ENCODE results near the gene RFX4.
"Not testable (repeated sequence)": the region's sequence is repeated elsewhere in the genome, so short reads cannot be mapped to it uniquely, and the experiment has no call there.

Gene RFX4

DNA sequence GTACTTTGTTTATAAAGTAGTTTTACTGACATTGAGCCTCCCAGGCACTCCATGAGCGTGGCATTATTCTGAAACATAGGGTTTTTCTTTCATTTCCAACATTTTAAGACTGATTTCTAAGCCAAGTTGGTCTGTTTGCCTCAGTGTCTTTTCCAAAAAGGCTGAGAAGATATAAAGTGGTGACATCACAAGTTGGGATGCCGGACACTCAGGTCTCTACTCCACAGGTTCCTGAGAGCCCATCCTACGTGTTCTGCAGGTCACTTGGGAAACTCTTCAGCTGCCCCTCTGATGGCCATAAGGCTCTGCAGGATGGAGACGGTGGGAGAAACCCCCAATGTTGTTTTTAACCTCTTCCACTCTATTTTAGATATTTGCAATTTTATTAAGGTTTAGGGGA is 6.0 kb downstream of the RFX4 start:
- in situ Hi-C loops (cut with MboI; ENCODE audit: low sequenced_read_pairs): no loop called here

GRCh38 chr12:106590601-106591000 is 7.8 kb downstream of the RFX4 start:
- in situ Hi-C loops (cut with MboI; ENCODE audit: low sequenced_read_pairs): no loop called here

- in situ Hi-C loops (cut with MboI; ENCODE audit: low sequenced_read_pairs): no loop called here
These were observed 11.6 kb downstream of the RFX4 start for GRCh38 chr12:106594447-106594846.

DNA sequence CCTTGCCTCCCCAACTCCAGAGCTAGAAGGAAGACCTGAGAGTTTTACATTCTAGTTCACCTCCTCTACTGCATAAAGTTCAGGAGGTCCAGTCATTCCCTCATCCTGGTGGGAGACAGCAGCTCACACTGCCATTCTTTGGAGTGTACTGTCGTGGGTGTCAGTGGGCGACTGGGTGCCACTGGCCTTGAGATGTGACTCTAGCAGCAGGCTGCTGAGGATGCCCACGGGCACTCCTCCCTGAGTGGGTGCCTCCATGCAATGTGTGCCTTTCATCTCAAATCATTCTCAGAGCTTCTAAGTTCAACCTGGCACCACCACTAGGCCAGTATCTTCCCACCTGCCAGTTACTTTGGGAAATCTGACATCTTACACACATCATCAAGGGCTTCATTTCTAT is 12.5 kb downstream of the RFX4 start:
- in situ Hi-C loops (cut with MboI; ENCODE audit: low sequenced_read_pairs): no loop called here

DNA sequence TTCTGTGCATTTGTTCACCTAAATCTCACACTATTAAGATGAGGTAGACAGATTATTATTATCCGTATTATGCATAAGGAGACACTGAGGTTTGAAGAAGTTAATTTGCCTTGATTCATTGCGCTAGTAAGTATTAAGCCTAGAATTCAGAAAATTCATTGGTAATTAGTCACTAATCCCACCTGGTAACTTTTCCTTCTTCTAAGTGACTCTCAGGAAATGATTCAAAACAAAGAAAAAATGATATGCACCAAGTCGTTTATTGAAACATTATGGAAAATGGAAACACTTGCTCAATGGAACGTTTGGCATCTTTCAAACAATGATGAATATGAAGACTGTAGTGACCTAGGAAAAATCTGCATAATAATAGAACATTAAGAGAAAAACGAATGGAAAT is 15.2 kb downstream of the RFX4 start:
- in situ Hi-C loops (cut with MboI; ENCODE audit: low sequenced_read_pairs): no loop called here

DNA sequence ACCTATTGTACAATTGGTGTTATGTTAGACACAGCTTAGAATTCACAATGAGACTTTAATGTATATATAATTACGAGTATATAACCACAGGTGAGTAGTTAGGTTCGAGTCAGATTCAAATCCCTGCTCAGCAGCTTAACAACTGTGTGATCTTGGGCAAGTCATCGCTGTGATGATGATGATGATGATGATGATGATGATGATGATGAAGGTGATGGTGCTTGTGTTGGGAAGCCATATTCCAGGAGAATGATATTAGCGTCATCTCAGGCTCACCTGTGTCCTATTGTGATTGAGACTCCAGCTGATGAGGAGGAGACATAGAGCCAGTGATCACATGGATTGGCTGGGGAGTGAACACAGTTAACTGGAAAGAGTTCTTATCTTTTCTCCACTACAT is 16.5 kb downstream of the RFX4 start:
- in situ Hi-C loops (cut with MboI; ENCODE audit: low sequenced_read_pairs): no loop called here

GRCh38 chr12:106600503-106600902 is 17.7 kb downstream of the RFX4 start:
- in situ Hi-C loops (cut with MboI; ENCODE audit: low sequenced_read_pairs): no loop called here

GRCh38 chr12:106601031-106601430 is 18.2 kb downstream of the RFX4 start:
- in situ Hi-C loops (cut with MboI; ENCODE audit: low sequenced_read_pairs): no loop called here

GRCh38 chr12:106601496-106601895 is 18.7 kb downstream of the RFX4 start:
- in situ Hi-C loops (cut with MboI; ENCODE audit: low sequenced_read_pairs): no loop called here

DNA sequence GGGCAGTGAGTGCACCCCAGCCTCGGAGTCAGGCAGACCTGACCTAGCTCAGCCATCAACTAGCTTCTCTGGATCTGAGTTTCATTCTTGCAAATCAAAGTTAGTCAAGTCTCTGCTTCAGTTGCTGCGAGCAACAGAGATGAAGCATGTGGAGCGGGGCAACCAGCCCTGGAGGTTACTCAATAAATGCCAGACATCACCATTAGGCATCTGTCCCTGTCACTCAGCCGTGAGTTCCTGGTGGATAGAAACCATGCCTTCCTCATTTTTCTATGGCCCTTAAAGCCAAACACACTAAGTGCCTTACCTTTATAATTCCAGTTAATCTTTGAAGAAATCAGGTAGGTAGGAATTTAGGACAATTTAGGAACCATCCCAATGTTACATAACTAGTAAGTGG is 19.3 kb downstream of the RFX4 start:
- in situ Hi-C loops (cut with MboI; ENCODE audit: low sequenced_read_pairs): no loop called here

GRCh38 chr12:106605254-106605653 is 22.4 kb downstream of the RFX4 start:
- in situ Hi-C loops (cut with MboI; ENCODE audit: low sequenced_read_pairs): no loop called here

DNA sequence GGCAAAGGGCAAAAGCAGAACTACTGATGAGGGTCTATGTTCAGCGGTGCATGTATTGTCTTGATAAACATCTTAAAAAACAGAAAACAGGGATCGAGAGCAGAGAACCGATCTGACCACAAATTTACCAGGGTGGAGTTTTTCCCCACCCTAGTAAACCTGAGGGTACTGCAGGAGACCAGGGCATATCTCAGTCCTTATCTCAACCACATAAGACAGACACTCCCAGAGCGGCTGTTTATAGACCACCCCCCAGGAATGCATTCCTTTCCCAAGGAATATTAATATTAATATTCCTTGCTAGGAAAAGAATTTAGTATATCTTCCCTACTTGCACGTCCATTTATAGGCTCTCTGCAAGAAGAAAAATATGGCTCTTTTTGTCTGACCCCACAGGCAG is 37.8 kb downstream of the RFX4 start:
- in situ Hi-C loops (cut with MboI; ENCODE audit: low sequenced_read_pairs): not testable (repeated sequence)

DNA sequence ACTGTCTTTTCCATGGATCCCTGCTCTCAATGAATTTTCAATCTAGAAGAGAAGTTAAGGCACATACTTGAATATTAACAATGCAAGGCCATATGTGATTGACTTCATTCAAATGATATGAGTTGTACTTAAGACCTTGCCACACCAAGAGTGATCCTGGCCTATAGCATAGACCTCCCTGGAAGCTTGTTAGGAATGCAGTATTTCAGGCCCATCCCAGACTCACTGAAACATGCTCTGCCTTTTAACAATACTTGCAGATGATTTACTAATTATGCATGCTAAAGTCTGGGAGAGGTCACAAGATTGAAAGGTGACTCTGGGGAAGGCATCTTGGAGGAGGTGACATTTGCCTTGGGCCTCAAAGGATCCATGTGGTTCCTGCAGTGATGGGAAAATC is 43.2 kb downstream of the RFX4 start:
- in situ Hi-C loops (cut with MboI; ENCODE audit: low sequenced_read_pairs): no loop called here

GRCh38 chr12:106629797-106630659 is 47.2 kb downstream of the RFX4 start:
- in situ Hi-C loops (cut with MboI; ENCODE audit: low sequenced_read_pairs): no loop called here

- in situ Hi-C loops (cut with MboI; ENCODE audit: low sequenced_read_pairs): no loop called here
These were observed 48.3 kb downstream of the RFX4 start for GRCh38 chr12:106631150-106631549.

DNA sequence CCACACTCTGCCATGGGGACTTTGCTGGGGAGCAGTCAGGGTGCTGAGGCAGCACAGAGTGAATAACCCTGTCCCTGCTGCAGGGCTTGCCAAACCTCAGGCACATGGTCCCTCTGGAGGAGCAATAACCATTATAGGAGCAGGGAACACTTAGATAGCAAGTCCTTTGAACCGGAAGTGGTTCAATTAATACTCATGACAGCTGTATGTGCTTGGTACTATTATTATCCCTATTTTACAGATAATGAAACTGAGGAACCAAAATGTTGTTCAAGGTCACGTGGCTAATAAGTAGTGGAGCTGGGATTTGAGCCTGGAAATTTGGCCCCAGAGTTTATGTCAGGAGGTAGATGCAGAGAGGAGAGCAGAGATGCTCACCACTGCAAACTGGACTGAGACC is 49.0 kb downstream of the RFX4 start:
- in situ Hi-C loops (cut with MboI; ENCODE audit: low sequenced_read_pairs): no loop called here

- in situ Hi-C loops (cut with MboI; ENCODE audit: low sequenced_read_pairs): no loop called here
These were observed 50.1 kb downstream of the RFX4 start for GRCh38 chr12:106632797-106633450.

DNA sequence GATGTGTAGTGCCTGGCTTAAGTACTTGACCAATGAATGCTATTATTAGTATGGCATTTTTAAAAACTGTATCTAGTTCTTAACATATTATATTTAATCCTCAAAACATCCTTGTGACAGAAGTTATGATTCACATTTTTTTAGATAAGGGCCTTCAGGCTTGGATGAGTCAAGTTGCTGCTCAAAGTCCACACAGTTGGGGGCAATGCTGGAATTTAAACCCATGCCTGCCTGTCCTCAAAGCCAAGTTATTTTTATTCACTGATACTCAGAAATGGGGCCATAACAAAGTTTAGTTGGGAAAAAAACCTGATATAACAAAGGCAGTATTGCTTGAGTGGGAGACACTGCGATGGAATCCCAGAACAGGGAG is 50.6 kb downstream of the RFX4 start:
- in situ Hi-C loops (cut with MboI; ENCODE audit: low sequenced_read_pairs): no loop called here

DNA sequence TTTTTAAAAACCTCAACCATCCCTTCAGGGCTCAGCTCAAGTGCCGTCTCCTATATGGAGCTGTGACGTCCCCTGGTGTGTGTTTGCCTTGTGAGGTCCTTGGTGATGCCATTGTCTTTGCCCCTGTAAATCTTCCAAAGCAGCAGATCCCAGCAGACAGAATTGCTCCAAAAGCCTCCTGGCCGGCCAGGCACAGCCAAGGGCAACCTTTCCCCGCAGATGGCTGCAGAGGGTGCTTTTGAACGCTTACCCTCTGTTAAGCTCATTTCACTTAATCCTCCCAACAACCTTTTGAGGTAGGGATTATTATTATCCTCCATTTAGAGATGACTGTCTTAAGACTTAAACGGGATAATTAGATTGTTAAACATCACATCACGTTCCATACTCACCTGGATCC is 51.4 kb downstream of the RFX4 start:
- in situ Hi-C loops (cut with MboI; ENCODE audit: low sequenced_read_pairs): no loop called here

DNA sequence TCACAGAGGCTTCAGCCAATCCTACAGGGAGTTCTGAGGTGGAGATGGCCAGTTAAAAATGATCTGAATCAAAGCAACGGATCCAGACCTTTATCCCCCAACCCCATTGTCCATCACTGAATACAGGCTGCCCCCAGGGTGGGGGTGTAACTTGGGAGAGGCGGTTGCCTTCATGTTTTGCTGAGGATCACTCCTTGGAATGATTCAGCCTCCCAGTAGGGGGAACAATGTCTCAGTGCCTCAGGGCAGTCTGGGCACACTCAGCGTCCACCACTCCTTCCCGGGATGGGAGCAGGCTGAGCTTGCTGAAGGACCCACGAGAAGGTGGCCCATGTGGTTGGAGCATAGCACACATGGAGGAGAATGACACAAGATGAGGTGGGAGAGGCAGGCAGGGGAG is 60.2 kb downstream of the RFX4 start:
- in situ Hi-C loops (cut with MboI; ENCODE audit: low sequenced_read_pairs): no loop called here

DNA sequence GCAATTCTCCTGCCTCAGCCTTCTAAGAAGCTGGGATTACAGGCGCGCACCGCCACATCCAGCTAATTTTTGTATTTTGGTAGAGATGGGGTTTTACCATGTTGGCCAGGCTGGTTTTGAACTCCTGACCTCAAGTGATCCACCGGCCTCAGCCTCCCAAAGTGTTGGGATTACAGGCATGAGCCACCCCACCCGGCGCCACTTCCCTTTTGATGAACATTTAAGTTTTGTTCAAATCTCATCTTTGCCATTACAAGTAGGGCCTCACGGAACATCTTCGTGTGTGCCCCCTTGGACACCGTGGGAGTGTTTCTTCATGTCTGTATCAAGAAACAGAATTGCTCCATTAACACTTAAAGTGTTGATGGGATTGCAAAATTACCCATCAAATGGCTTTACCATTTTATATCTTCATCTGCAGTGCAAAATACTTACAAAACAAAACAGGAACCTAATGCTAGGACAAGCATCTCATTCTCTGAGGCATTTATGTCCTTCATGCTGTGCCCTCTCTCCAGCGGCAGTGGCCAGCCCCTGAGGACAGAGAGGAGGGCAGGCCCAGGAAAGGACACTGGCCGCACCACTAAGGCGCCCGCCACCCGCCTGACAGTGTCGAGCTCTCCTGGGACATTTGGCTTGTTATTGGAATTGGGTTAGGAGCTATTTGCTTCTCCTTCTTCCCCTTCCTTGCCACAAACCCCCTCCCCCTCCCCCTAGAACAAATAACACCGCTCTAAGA is 61.7 kb downstream of the RFX4 start:
- in situ Hi-C loops (cut with MboI; ENCODE audit: low sequenced_read_pairs): no loop called here

- in situ Hi-C loops (cut with MboI; ENCODE audit: low sequenced_read_pairs): no loop called here
These were observed 62.2 kb downstream of the RFX4 start for GRCh38 chr12:106645074-106645421.

All from HL-60/S4 treated with retinoic acid at 250 ng/mL for 4 days and 3 days (cell line).